ENCODE results near the gene PSME3IP1. TPM values are rescaled to one million over a fixed set of nuclear protein-coding genes. Genes with fewer than 3 reads are reported as not detected.

PSME3IP1 gene
- total RNA-seq, 1 experiment from 2014 or later = 103 TPM

DNA sequence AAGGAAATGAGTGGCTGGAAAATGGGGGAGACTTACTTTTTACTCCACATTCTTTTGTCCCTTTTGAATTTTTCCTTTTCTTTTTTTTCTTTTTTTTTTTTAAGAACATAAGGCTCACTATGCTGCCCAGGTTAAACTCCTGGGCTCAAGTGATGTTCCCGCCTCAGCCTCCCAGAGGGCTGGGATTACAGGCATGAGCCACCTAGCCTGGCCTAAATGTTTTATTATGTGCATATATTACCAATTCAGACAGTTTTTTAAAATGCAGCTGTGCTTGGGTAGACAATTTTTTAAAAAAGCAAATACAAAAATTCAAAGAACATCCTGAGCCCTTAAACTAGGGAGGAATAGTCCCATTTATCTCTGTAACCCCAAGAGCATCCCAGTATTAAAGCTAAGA, 28.3 kb downstream of the PSME3IP1 start:
- Histone ChIP-seq H2AFZ (ENCODE audit: low read length) (no peak overlapping the region), H2BK5ac (ENCODE audit: insufficient read length, low read length) (no peak overlapping the region), H3K4ac (ENCODE audit: low read depth, low read length) (no peak overlapping the region), H4K20me1 (ENCODE audit: control insufficient read depth, insufficient read depth, insufficient read length) (no peaks in the 10 kb centered on the region), H4K5ac (ENCODE audit: insufficient read length, low read depth, low read length) (no peak overlapping the region), H3K27me3 (ENCODE audit: insufficient read depth, low read length) (no peaks in the 10 kb centered on the region), H3K9ac (ENCODE audit: extremely low read depth, insufficient read length, low read length) (no peak overlapping the region), H3K18ac (ENCODE audit: insufficient read length, low read depth, low read length) (no peak overlapping the region), H2BK12ac (ENCODE audit: insufficient read length, low read depth, low read length) (no peak overlapping the region), H3K4me2 (ENCODE audit: insufficient read depth, insufficient read length, low read length) (no peak overlapping the region), H3T11ph (ENCODE audit: low read length) (no peak overlapping the region), H3K23me2 (ENCODE audit: insufficient read length, low read depth, low read length, poor library complexity, severe bottlenecking) (no peaks in the 10 kb centered on the region), H3K23ac (ENCODE audit: insufficient read length, low read depth, low read length) (no peak overlapping the region), H4K91ac (ENCODE audit: insufficient read length, low read depth, low read length) (no peak overlapping the region), H3K56ac (ENCODE audit: insufficient read length, low read depth, low read length) (no peak overlapping the region), H3K27ac (ENCODE audit: insufficient read length, low read depth, low read length) (no peak overlapping the region), H3K9me3 (ENCODE audit: control insufficient read depth, low read depth, low read length) (no peaks in the 10 kb centered on the region), H2BK120ac (ENCODE audit: low read depth, low read length, poor library complexity, severe bottlenecking) (no peak overlapping the region), H3K79me1 (ENCODE audit: insufficient read depth, low read depth, low read length, poor library complexity, severe bottlenecking) (no peaks in the 10 kb centered on the region), H2AK5ac (ENCODE audit: insufficient read length, low read length) (no peak overlapping the region), H2BK15ac (ENCODE audit: low read depth, low read length) (no peak overlapping the region), H4K8ac (replicated peaks; ENCODE audit: insufficient read length, low read depth, low read length) (no peak overlapping the region), H3K14ac (ENCODE audit: insufficient read depth, low read length) (no peak overlapping the region), H2BK20ac (ENCODE audit: low read depth, low read length, poor library complexity, severe bottlenecking) (no peak overlapping the region), H3K4me1 (ENCODE audit: insufficient read depth, low read length) (peaks cover 4% of the 10 kb centered on the region; the same call in 1 of the 2 replicates), H3K79me2 (ENCODE audit: insufficient read depth, low read length) (no peaks in the 10 kb centered on the region)
- Mint-ChIP-seq H3K27me3 (ENCODE audit: low read depth) (no peaks in the 10 kb centered on the region), H3K4me1 (peaks cover 12 to 20% of the 10 kb centered on the region in 2 experiments), H3K9me3 (no peaks in the 10 kb centered on the region), H3K4me3 (no peak overlapping the region), H3K27ac (no peak overlapping the region), H3K36me3 (ENCODE audit: insufficient read depth in 1 of 3, low read depth in 3 of 3) (peaks cover 34 to 83% (median 67%) of the 10 kb centered on the region in 3 experiments)
- no peak for DNase-seq
- TF ChIP-seq, protein P1, sequence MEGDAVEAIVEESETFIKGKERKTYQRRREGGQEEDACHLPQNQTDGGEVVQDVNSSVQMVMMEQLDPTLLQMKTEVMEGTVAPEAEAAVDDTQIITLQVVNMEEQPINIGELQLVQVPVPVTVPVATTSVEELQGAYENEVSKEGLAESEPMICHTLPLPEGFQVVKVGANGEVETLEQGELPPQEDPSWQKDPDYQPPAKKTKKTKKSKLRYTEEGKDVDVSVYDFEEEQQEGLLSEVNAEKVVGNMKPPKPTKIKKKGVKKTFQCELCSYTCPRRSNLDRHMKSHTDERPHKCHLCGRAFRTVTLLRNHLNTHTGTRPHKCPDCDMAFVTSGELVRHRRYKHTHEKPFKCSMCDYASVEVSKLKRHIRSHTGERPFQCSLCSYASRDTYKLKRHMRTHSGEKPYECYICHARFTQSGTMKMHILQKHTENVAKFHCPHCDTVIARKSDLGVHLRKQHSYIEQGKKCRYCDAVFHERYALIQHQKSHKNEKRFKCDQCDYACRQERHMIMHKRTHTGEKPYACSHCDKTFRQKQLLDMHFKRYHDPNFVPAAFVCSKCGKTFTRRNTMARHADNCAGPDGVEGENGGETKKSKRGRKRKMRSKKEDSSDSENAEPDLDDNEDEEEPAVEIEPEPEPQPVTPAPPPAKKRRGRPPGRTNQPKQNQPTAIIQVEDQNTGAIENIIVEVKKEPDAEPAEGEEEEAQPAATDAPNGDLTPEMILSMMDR (conservative IDR thresholded peaks at IDR 0.05) = no peak
- WGBS (ENCODE audit: extremely low coverage, insufficient read length, low lambda C conversion rate) = no CpG with 5 or more reads among the region's 1 CpG

Data from H9 (cell line).